Hepatocyte (in vitro differentiated cells): ENCODE results near the gene IL21R.

Source experiments
- CTCF ChIP-seq: fragments of 200-600 bp; sonication (generic); IDR thresholded peaks from 2 replicates; pipeline ENCODE4 v1.5.1; 2016; ENCODE audit warnings: antibody characterized with exemption, mild to moderate bottlenecking; ENCODE audit not compliant: poor library complexity
- EZH2 ChIP-seq: fragments of 200-600 bp; sonication (generic); IDR thresholded peaks from 2 replicates; pipeline ENCODE4 v1.6.1; 2016; ENCODE audit warnings: antibody characterized with exemption, mild to moderate bottlenecking, borderline replicate concordance

GRCh38 chr16:27390151-27390550 lies 11.8 kb upstream of the IL21R start:
- no peak for TF ChIP-seq CTCF
- TF ChIP-seq EZH2 = no peak
